HepG2 (cell line): ENCODE data around the gene EPHB3.

ENCODE experiments used
- EP300 ChIP-seq, 3 experiments: sonication (generic) in 1 of 3; formaldehyde crosslinking in 1 of 3; IDR thresholded peaks; 2 replicates each; pipeline versions ENCODE4 v1.5.1 to v1.6.1; 2011 to 2020; ENCODE audit warnings: low read depth in 2 of 3, low read length in 2 of 3, borderline replicate concordance in 1 of 3, improper control_type of control experiment in 1 of 3, mild to moderate bottlenecking in 1 of 3, missing genetic modification reagents in 1 of 3, moderate library complexity in 1 of 3
- POLR2A ChIP-seq, 2 experiments: IDR thresholded peaks; 2 replicates each; pipeline ENCODE4 v1.6.1; 2011; ENCODE audit warnings: low read depth in 2 of 2, low read length in 2 of 2, mild to moderate bottlenecking in 1 of 2, moderate library complexity in 1 of 2; ENCODE audit not compliant: insufficient read depth in 1 of 2
- PRDM4 ChIP-seq: sonication (generic); formaldehyde crosslinking; IDR thresholded peaks from 2 replicates; pipeline ENCODE4 v1.9.0; 2021; ENCODE audit warnings: missing genetic modification reagents, borderline replicate concordance
- TF ChIP-seq, protein P1 (sequence below): sonication (generic); formaldehyde crosslinking; IDR thresholded peaks from 2 replicates; pipeline ENCODE4 v1.5.0; 2020; ENCODE audit warnings: mild to moderate bottlenecking, missing genetic modification reagents, moderate library complexity
- TF ChIP-seq, protein P2 (sequence below): sonication (generic); formaldehyde crosslinking; IDR thresholded peaks from 2 replicates; pipeline ENCODE4 v1.5.0; 2020; ENCODE audit warnings: mild to moderate bottlenecking, missing genetic modification reagents

DNA sequence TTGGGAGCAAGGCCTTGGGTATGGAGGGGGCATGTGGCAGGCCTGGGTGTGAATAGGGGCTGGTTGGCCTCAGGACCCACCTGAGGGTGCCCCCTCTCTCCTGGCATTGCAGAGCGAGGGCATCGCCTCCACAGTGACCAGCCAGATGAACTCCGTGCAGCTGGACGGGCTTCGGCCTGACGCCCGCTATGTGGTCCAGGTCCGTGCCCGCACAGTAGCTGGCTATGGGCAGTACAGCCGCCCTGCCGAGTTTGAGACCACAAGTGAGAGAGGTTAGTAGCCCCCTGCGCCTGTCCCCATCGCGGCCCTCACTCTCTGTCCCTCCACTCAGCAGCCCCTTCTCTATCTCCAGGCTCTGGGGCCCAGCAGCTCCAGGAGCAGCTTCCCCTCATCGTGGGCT is 16.0 kb downstream of the EPHB3 start:
- no peak for TF ChIP-seq PRDM4 (CRISPR knock-in tag)
- TF ChIP-seq, protein P1, sequence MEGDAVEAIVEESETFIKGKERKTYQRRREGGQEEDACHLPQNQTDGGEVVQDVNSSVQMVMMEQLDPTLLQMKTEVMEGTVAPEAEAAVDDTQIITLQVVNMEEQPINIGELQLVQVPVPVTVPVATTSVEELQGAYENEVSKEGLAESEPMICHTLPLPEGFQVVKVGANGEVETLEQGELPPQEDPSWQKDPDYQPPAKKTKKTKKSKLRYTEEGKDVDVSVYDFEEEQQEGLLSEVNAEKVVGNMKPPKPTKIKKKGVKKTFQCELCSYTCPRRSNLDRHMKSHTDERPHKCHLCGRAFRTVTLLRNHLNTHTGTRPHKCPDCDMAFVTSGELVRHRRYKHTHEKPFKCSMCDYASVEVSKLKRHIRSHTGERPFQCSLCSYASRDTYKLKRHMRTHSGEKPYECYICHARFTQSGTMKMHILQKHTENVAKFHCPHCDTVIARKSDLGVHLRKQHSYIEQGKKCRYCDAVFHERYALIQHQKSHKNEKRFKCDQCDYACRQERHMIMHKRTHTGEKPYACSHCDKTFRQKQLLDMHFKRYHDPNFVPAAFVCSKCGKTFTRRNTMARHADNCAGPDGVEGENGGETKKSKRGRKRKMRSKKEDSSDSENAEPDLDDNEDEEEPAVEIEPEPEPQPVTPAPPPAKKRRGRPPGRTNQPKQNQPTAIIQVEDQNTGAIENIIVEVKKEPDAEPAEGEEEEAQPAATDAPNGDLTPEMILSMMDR (CRISPR knock-in tag) = no peak
- TF ChIP-seq, protein P2, sequence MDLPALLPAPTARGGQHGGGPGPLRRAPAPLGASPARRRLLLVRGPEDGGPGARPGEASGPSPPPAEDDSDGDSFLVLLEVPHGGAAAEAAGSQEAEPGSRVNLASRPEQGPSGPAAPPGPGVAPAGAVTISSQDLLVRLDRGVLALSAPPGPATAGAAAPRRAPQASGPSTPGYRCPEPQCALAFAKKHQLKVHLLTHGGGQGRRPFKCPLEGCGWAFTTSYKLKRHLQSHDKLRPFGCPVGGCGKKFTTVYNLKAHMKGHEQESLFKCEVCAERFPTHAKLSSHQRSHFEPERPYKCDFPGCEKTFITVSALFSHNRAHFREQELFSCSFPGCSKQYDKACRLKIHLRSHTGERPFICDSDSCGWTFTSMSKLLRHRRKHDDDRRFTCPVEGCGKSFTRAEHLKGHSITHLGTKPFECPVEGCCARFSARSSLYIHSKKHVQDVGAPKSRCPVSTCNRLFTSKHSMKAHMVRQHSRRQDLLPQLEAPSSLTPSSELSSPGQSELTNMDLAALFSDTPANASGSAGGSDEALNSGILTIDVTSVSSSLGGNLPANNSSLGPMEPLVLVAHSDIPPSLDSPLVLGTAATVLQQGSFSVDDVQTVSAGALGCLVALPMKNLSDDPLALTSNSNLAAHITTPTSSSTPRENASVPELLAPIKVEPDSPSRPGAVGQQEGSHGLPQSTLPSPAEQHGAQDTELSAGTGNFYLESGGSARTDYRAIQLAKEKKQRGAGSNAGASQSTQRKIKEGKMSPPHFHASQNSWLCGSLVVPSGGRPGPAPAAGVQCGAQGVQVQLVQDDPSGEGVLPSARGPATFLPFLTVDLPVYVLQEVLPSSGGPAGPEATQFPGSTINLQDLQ (CRISPR knock-in tag) = no peak
- no peak for TF ChIP-seq POLR2A (IDR thresholded peaks at IDR 0.05; ENCODE audit: insufficient read depth in 1 of 2, low read depth in 2 of 2, low read length in 2 of 2)
- TF ChIP-seq EP300 (IDR thresholded peaks at IDR 0.05; ENCODE audit: low read depth in 2 of 2, low read length in 2 of 2) = no peak
- TF ChIP-seq EP300 (CRISPR knock-in tag; IDR thresholded peaks at IDR 0.05; ENCODE audit: borderline replicate concordance) = no peak
